HCT116 (cell line): ENCODE data around the gene NAV1. TPM values are rescaled to one million over a fixed set of nuclear protein-coding genes. Genes with fewer than 3 reads are reported as not detected.

Experiments
- ATAC-seq: fragments of 200-7000 bp; cut with Tn5 transposase; 2 replicates; pipeline ENCODE4 v1.9.1; 2020; ENCODE audit warnings: mild to moderate bottlenecking, moderate library complexity
- BruUV-seq: library from RNA; stranded (reverse); fragments of 400-500 nt; replicated peaks from 2 replicates; lab custom pipeline; 2021; lab: Mats Ljungman, UMichigan
- CTCF ChIA-PET: fragments of 300-600 bp; sonication (Branson Sonifier 250); formaldehyde crosslinking; loops from one replicate; lab custom pipeline; 2021; ENCODE audit warnings: antibody characterized with exemption; lab: Charles Lee
- POLR2A ChIA-PET: fragments of 300-600, 350-600 bp; sonication (Branson Sonifier 250); formaldehyde crosslinking; loops from one replicate; lab custom pipeline; 2021; ENCODE audit warnings: antibody characterized with exemption; lab: Charles Lee
- RAD21 ChIA-PET, 2 experiments: fragments of 300-600 bp; sonication (Branson Sonifier 250); formaldehyde crosslinking; loops; one replicate each; lab custom pipeline; 2023; ENCODE audit warnings: low total read pairs in 2 of 2; ENCODE audit not compliant: uncharacterized antibody in 2 of 2, unreplicated experiment in 2 of 2, low non-redundant PET in 1 of 2; lab: Charles Lee
- DNase-seq: peaks from one replicate; pipeline ENCODE4 v3.0.0-alpha.2; 2010; ENCODE audit warnings: low read depth, low spot score
- H2AFZ ChIP-seq: fragments of 200-600 bp; shearing (Covaris generic), sonication (generic); 2 replicates; pipeline ENCODE4 v1.6.1; 2017; ENCODE audit warnings: low read depth, mixed run types, mixed read lengths, antibody characterized with exemption, low read length; ENCODE audit not compliant: poor library complexity, severe bottlenecking
- H3K27ac ChIP-seq: 2 replicates; pipeline ENCODE4 v1.5.1; 2012; ENCODE audit warnings: low read depth, low read length
- H3K27me3 ChIP-seq: fragments of 200-600 bp; sonication (generic); 2 replicates; pipeline ENCODE4 v1.6.1; 2016; ENCODE audit warnings: mixed run types, low read length, mixed read lengths; ENCODE audit not compliant: insufficient read depth
- H3K36me3 ChIP-seq, 2 experiments: fragments of 200-500 bp in 1 of 2; fragments of 200-600 bp in 1 of 2; sonication (Bioruptor generic) in 1 of 2; sonication (generic) in 1 of 2; 2 replicates each; pipeline versions ENCODE4 v1.5.1 to v1.6.1; 2014 to 2016; ENCODE audit warnings: low read length in 2 of 2, inconsistent platforms in 1 of 2, mixed read lengths in 1 of 2, mixed run types in 1 of 2; ENCODE audit not compliant: insufficient read depth in 2 of 2, control insufficient read depth in 1 of 2
- H3K4me1 ChIP-seq, 2 experiments: fragments of 200-600 bp in 1 of 2; sonication (generic) in 1 of 2; 2 replicates each; pipeline versions ENCODE4 v1.5.1 to v1.6.1; 2012 to 2017; ENCODE audit warnings: low read length in 2 of 2, inconsistent platforms in 1 of 2, mild to moderate bottlenecking in 1 of 2, mixed read lengths in 1 of 2, mixed run types in 1 of 2, moderate library complexity in 1 of 2; ENCODE audit not compliant: insufficient read depth in 2 of 2, control insufficient read depth in 1 of 2
- H3K4me2 ChIP-seq: fragments of 200-600 bp; sonication (generic); 2 replicates; pipeline ENCODE4 v1.6.1; 2017; ENCODE audit warnings: mixed run types, low read length, mixed read lengths
- H3K4me3 ChIP-seq, 2 experiments: fragments of 200-600 bp in 1 of 2; sonication (generic) in 1 of 2; replicated peaks in 1 of 2; 2 replicates each; pipeline ENCODE4 v1.5.1; 2011 to 2016; ENCODE audit warnings: low read length in 2 of 2, control low read depth in 1 of 2, low read depth in 1 of 2, mild to moderate bottlenecking in 1 of 2, mixed read lengths in 1 of 2, mixed run types in 1 of 2
- H3K79me2 ChIP-seq: fragments of 200-600 bp; sonication (generic); 2 replicates; pipeline ENCODE4 v1.6.1; 2017; ENCODE audit warnings: mild to moderate bottlenecking, mixed run types, low read length, moderate library complexity, mixed read lengths; ENCODE audit not compliant: insufficient read depth
- H3K9ac ChIP-seq: fragments of 200-600 bp; sonication (generic); 2 replicates; pipeline ENCODE4 v1.6.1; 2016; ENCODE audit warnings: low read length, mixed read lengths
- H3K9me2 ChIP-seq: fragments of 200-600 bp; sonication (generic), shearing (Covaris generic); 2 replicates; pipeline ENCODE4 v1.6.1; 2017; ENCODE audit warnings: mixed run types, mild to moderate bottlenecking, moderate library complexity; ENCODE audit not compliant: insufficient read depth
- H3K9me3 ChIP-seq, 2 experiments: fragments of 200-500 bp in 1 of 2; fragments of 200-600 bp in 1 of 2; sonication (Bioruptor generic) in 1 of 2; sonication (generic) in 1 of 2; 2 replicates each; pipeline ENCODE4 v1.6.1; 2014 to 2017; ENCODE audit warnings: low read length in 2 of 2, mixed read lengths in 2 of 2, inconsistent platforms in 1 of 2, low read depth in 1 of 2, mild to moderate bottlenecking in 1 of 2, mixed run types in 1 of 2, moderate library complexity in 1 of 2; ENCODE audit not compliant: control insufficient read depth in 1 of 2, insufficient read depth in 1 of 2
- H4K20me1 ChIP-seq: fragments of 200-600 bp; sonication (generic), shearing (Covaris generic); 2 replicates; pipeline ENCODE4 v1.6.1; 2017; ENCODE audit warnings: mixed run types, mild to moderate bottlenecking, moderate library complexity; ENCODE audit not compliant: insufficient read depth
- EZH2 ChIP-seq: fragments of 200-600 bp; sonication (generic); IDR thresholded peaks from 2 replicates; pipeline ENCODE4 v1.6.1; 2017; ENCODE audit warnings: antibody characterized with exemption, mixed run types
- FOSL1 ChIP-seq: IDR thresholded peaks from 2 replicates; pipeline ENCODE4 v1.6.1; 2012; ENCODE audit warnings: low read depth
- JUND ChIP-seq: IDR thresholded peaks from 2 replicates; pipeline ENCODE4 v1.6.1; 2012
- MAX ChIP-seq: IDR thresholded peaks from 2 replicates; pipeline ENCODE4 v1.6.1; 2012
- POLR2A ChIP-seq: IDR thresholded peaks from 2 replicates; pipeline ENCODE4 v1.7.0; 2011; ENCODE audit warnings: borderline replicate concordance; ENCODE audit not compliant: insufficient read depth, insufficient read length; ENCODE audit errors: extremely low read depth
- POLR2AphosphoS5 ChIP-seq: IDR thresholded peaks from 2 replicates; pipeline ENCODE4 v1.6.1; 2011; ENCODE audit warnings: mild to moderate bottlenecking, low read depth, low read length, moderate library complexity
- RAD21 ChIP-seq: IDR thresholded peaks from 2 replicates; pipeline ENCODE4 v1.6.1; 2012; ENCODE audit warnings: low read depth, mild to moderate bottlenecking
- REST ChIP-seq: IDR thresholded peaks from 2 replicates; pipeline ENCODE4 v1.6.1; 2012; ENCODE audit warnings: low read depth
- SIN3A ChIP-seq: IDR thresholded peaks from 2 replicates; pipeline ENCODE4 v1.6.1; 2012; ENCODE audit warnings: low read depth
- SRF ChIP-seq: IDR thresholded peaks from 2 replicates; pipeline ENCODE4 v1.6.1; 2012; ENCODE audit warnings: low read depth
- ZBTB33 ChIP-seq: IDR thresholded peaks from 2 replicates; pipeline ENCODE4 v1.6.1; 2011; ENCODE audit warnings: mild to moderate bottlenecking, low read length, moderate library complexity; ENCODE audit not compliant: insufficient replicate concordance; ENCODE audit errors: extremely low read depth
- ZFX ChIP-seq: fragments of 450-650 bp; IDR thresholded peaks from 2 replicates; pipeline ENCODE4 v1.6.1; 2017
- ZNF274 ChIP-seq: fragments of 200-500 bp; sonication (Bioruptor generic); IDR thresholded peaks from 2 replicates; pipeline ENCODE4 v1.6.1; 2014; ENCODE audit warnings: mild to moderate bottlenecking, low read depth, low read length, inconsistent platforms
- intact Hi-C: fragments of 100-400 bp; cut with micrococcal nuclease; formaldehyde crosslinking; loops from 2 replicates; pipeline ENCODE4 v1.10.0; 2022
- total RNA-seq: library from RNA; stranded (reverse); gene quantifications from one replicate; pipeline ENCODE4 v1.2.1, GENCODE V29; 2021; ENCODE audit not compliant: unreplicated experiment

The NAV1 gene
- total RNA-seq, 1 experiment from 2014 or later, result 22.8 TPM

GRCh38 chr1:201537467-201537866, 1.5 kb upstream of the NAV1 start:
- H3K4me3 ChIP-seq, result no peak overlapping the region
- no TSS peak for BruUV-seq
- intact Hi-C loops, result no loop called here
- H4K20me1 ChIP-seq, result no peaks in the 10 kb centered on the region
- H3K27ac ChIP-seq, result no peak overlapping the region
- no peaks in the 10 kb centered on the region for H3K9me3 ChIP-seq
- no peak overlapping the region for H2AFZ ChIP-seq
- ATAC-seq (no peak), DNase-seq (no peak)
- no peaks in the 10 kb centered on the region for H3K27me3 ChIP-seq
- no peaks in the 10 kb centered on the region for H3K79me2 ChIP-seq
- no peak overlapping the region for H3K4me2 ChIP-seq
- no peaks in the 10 kb centered on the region for H3K9me2 ChIP-seq
- CTCF ChIA-PET, result interaction anchor here (2.2 kb wide), 1 partner anchor 25 kb away, joined by 6 read pairs; no protein-coding TSS in a partner anchor
- H3K36me3 ChIP-seq, result no peaks in the 10 kb centered on the region
- H3K9ac ChIP-seq, result no peak overlapping the region
- peaks cover 24 to 52% of the 10 kb centered on the region in 2 experiments for H3K4me1 ChIP-seq
- RAD21 ChIA-PET, result no interaction called here
- TF ChIP-seq MAX (no peak), EZH2 (no peak), JUND (no peak), ZBTB33 (no peak), POLR2A (no peak), SIN3A (no peak), POLR2AphosphoS5 (no peak), ZFX (no peak), ZNF274 (no peak), REST (no peak), RAD21 (no peak), SRF (no peak), FOSL1 (no peak)
- POLR2A ChIA-PET, result no interaction called here
